Heart left ventricle (tissue), 13 donors: Measurements from ENCODE around the gene ADGRD1.

ENCODE experiments used
- CTCF ChIP-seq, 12 donors: fragments of 200-600 bp; sonication (generic) in 4 of 12; IDR thresholded peaks; one replicate each; pipeline versions ENCODE4 v1.5.0 to v1.8.0; 2018 to 2022; ENCODE audit warnings: antibody characterized with exemption in 12 of 12, mild to moderate bottlenecking in 5 of 12
- POLR2A ChIP-seq, 2 donors: fragments of 450-650 bp; IDR thresholded peaks; one replicate each; pipeline ENCODE4 v1.6.1; 2017; ENCODE audit warnings: antibody characterized with exemption in 2 of 2, mild to moderate bottlenecking in 2 of 2, moderate library complexity in 2 of 2
- donor health status: ischemic (EF 13 %, LVEDD 7.1; RV severe dilation, severe dysfunction).
- donor health status: DM: no; HTN: yes; CAD: no.
- donor health status: DM: no; HTN: no; CAD: no.
- donor health status: ischemic (EF 25% LVEDD 6.9; RV normal size, moderate dysfunction).
- donor health status: ischemic (EF 25% LVEDD 5.7; RV mildly dilated, moderate dysfunction).
- donor health status: ischemic (EF 35%, LVEDD 5.7; RV mildly dilated, moderate dysfunction).
- donor health status: nonischemic (EF 11% LVEDD 7.7; RV severe dilation, severe dysfunction).
- donor health status: DM: yes; HTN: yes; CAD: no.
- donor health status: PGD.
- donor health status: ischemic (EF 29% LVEDD 5.4; RV normal size, mild dysfunction).
- donor health status: nonischemic (EF 23%, LVEDD 6.1; RV moderate dilation, normal function).

GRCh38 chr12:131072451-131073230 lies 118.9 kb downstream of the ADGRD1 start:
- TF ChIP-seq CTCF (IDR thresholded peaks at IDR 0.05) (no peak), POLR2A (IDR thresholded peaks at IDR 0.05) (no peak)
